Ovary (tissue), 9 donors: Measurements from ENCODE around the gene AKAP6. TPM values are rescaled to one million over a fixed set of nuclear protein-coding genes. Genes with fewer than 3 reads are reported as not detected.

Experiments used
- DNase-seq, 5 donors: peaks; one replicate each; pipeline ENCODE4 v3.0.0-alpha.2; 2019 to 2020
- H3K27ac ChIP-seq, 2 donors: fragments of 200-600 bp; one replicate each; pipeline versions ENCODE4 v1.5.1 to v1.8.0; 2019 to 2022
- H3K27me3 ChIP-seq: fragments of 200-600 bp; one replicate; pipeline ENCODE4 v1.8.0; 2022
- H3K36me3 ChIP-seq: fragments of 200-600 bp; sonication (generic); one replicate; pipeline ENCODE4 v1.5.1; 2019
- H3K4me1 ChIP-seq: one replicate; pipeline ENCODE4 v1.8.1; 2013; ENCODE audit warnings: mild to moderate bottlenecking, moderate library complexity; ENCODE audit not compliant: insufficient read depth
- H3K4me3 ChIP-seq: fragments of 200-600 bp; sonication (generic); one replicate; pipeline ENCODE4 v1.5.1; 2017
- H3K9me3 ChIP-seq, 2 donors: fragments of 200-600 bp in 1 of 2; sonication (generic) in 1 of 2; one replicate each; pipeline versions ENCODE4 v1.5.1 to v1.8.1; 2013 to 2019; ENCODE audit warnings: mild to moderate bottlenecking in 1 of 2, moderate library complexity in 1 of 2
- CTCF ChIP-seq, 3 donors: fragments of 450-650 bp in 2 of 3; fragments of 200-600 bp in 1 of 3; IDR thresholded peaks; one replicate each; pipeline versions ENCODE4 v1.5.1 to v1.8.0; 2016 to 2022; ENCODE audit warnings: antibody characterized with exemption in 3 of 3, mild to moderate bottlenecking in 1 of 3
- EP300 ChIP-seq: sonication (generic); formaldehyde crosslinking; IDR thresholded peaks from one replicate; pipeline ENCODE4 v1.6.1; 2017; ENCODE audit warnings: antibody characterized with exemption
- POLR2A ChIP-seq: fragments of 450-650 bp; IDR thresholded peaks from one replicate; pipeline ENCODE4 v1.6.1; 2017; ENCODE audit warnings: antibody characterized with exemption, mild to moderate bottlenecking, moderate library complexity
- WGBS, 3 donors: extraction: QIAGEN DNeasy Blood & Tissue Kit in 1 of 3; methylation state at CpG; one replicate each; pipeline versions ENCODE4 v1.1.5 to v1.1.7; 2013 to 2017; 5-methylcytosine and 5-hydroxymethylcytosine counted together
- intact Hi-C, 4 donors: fragments of 100-400 bp; cut with DNase I; formaldehyde crosslinking; loops; one replicate each; pipeline versions ENCODE4 v1.11.0 to v1.15.1; 2022 to 2023
- polyA plus RNA-seq, 2 donors: library from polyadenylated mRNA; stranded (reverse); fragments of 200-250 nt in 1 of 2; fragments of 350-450 nt in 1 of 2; fragmentation: Illumina TruSeq in 1 of 2; extraction: RNeasy Lipid Tissue Mini Kit (QIAGEN cat#74804) in 1 of 2; gene quantifications; one replicate each; pipeline ENCODE4 v1.2.3, GENCODE V29; 2013 to 2014
- total RNA-seq, 7 donors: library from RNA; depleted of rRNA in 2 of 7; stranded (reverse); fragments of >200 nt in 2 of 7; fragmentation: NEBNext Ultra II Directional in 3 of 7; extraction: Animal tissue kit (Norgen Biotek cat#: 25700) in 3 of 7; gene quantifications; one replicate each; pipeline versions ENCODE4 v1.1.0 to v1.2.4, GENCODE V29; 2016 to 2023
- donor health status: DM: no; HTN: no; CAD: no; lungs with moderate emphysema.
- donor health status: DM: no; HTN: no; CAD: no.
- donor health status: Bipolar disorder and iron deficiency.
- donor health status: DM: yes; HTN: yes; CAD: no.
- donor health status: DM: no; HTN: no; CAD: no.
- donor health status: DM: yes; HTN: yes; CAD: no.

AKAP6 gene
- total and polyA plus RNA-seq, 9 donors = 2.3 to 13.1 (median 6.9) TPM

- TF ChIP-seq POLR2A (no peak), CTCF (IDR thresholded peaks at IDR 0.05) (no peak), EP300 (no peak)
- Histone ChIP-seq H3K27ac (no peak overlapping the region), H3K4me3 (no peak overlapping the region), H3K36me3 (no peaks in the 10 kb centered on the region), H3K27me3 (no peaks in the 10 kb centered on the region), H3K9me3 (no peaks in the 10 kb centered on the region), H3K4me1 (no peaks in the 10 kb centered on the region)
- DNase-seq = no peak
- intact Hi-C loops = no loop called here
- 0 to 49% (median 45%) methylated on average over 1 of the region's 1 CpG for WGBS, 3 donors
These were observed 152.6 kb downstream of the AKAP6 start for GRCh38 chr14:32481707-32482106.

- TF ChIP-seq POLR2A (no peak), EP300 (no peak), CTCF (IDR thresholded peaks at IDR 0.05) (no peak)
- H3K9me3 ChIP-seq = no peaks in the 10 kb centered on the region
- H3K36me3 ChIP-seq = no peaks in the 10 kb centered on the region
- no peak for DNase-seq
- H3K4me1 ChIP-seq = no peaks in the 10 kb centered on the region
- 82 to 87% (median 83%) methylated on average over 3 of the region's 3 CpGs for WGBS, 3 donors
- no peak overlapping the region for H3K4me3 ChIP-seq
- H3K27me3 ChIP-seq = no peaks in the 10 kb centered on the region
- H3K27ac ChIP-seq = no peak overlapping the region
- intact Hi-C loops = no loop called here
These were observed 162.4 kb downstream of the AKAP6 start for GRCh38 chr14:32491416-32492016.

DNA sequence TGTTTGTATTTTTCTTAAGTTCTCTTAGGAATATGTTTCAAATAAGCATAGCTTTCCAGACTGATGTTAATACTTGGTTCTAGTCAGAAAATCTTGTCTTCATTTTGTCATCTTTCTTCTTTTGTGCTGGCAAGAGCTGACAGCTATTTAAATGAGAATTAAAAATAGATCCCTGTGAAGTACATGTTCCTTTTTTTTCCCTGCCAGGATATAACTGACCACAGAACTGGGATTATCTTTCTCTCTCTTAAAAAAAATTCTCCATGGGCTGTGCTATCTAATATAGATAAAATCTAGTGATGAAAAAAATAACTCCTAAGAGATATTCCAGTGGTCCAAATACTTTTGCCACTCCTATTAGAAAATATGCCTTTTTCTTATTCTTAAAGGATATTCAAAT, 163.4 kb downstream of the AKAP6 start:
- no peaks in the 10 kb centered on the region for H3K4me1 ChIP-seq
- H3K4me3 ChIP-seq = no peak overlapping the region
- H3K9me3 ChIP-seq = no peaks in the 10 kb centered on the region
- TF ChIP-seq EP300 (no peak), POLR2A (no peak), CTCF (IDR thresholded peaks at IDR 0.05) (no peak)
- intact Hi-C loops = no loop called here
- DNase-seq = no peak
- H3K27me3 ChIP-seq = no peaks in the 10 kb centered on the region
- H3K27ac ChIP-seq = no peak overlapping the region
- no peaks in the 10 kb centered on the region for H3K36me3 ChIP-seq

DNA sequence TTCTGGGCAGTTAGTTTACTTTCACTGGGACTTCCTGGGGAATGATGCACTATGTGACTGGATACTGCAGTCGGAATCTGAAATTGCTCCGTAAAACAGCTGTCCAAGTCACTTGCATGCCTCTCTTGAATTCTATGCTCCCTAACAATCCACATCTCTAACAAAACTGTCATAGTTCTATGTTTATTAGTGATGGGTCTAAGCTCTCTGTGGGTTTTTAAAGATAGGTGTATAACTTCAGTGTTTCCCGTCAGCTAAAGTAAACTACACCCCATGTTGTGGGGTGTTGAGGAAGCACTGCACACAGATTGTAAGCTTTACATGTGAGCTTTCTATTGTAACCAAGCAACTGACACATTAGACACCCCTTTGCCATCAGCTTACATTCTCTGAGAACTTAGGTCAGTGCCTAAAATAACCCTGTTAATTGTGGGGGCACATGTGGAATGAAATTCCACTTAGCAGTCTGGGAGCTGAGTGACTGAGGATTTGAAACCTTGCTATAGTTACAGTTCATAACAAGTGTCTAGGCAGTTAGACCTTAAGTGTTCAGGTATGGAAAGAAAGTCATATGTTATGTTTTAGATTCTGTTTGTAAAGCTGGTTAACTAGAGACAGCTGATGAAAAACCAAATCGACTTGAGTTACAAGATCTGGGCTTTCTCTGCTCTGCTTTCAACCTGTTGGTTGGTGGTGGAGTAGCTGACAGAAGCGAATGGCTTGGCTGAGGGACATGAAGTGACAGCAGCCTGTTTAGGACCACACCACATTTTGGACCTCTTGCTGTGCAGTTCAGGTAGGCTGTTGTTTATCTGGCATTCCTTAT, 165.7 kb downstream of the AKAP6 start:
- Histone ChIP-seq H3K27me3 (peaks cover 2% of the 10 kb centered on the region), H3K36me3 (no peaks in the 10 kb centered on the region), H3K4me1 (no peaks in the 10 kb centered on the region), H3K27ac (no peak overlapping the region), H3K9me3 (no peaks in the 10 kb centered on the region), H3K4me3 (no peak overlapping the region)
- no peak for TF ChIP-seq CTCF (IDR thresholded peaks at IDR 0.05)
- no peak for TF ChIP-seq EP300
- DNase-seq = no peak
- WGBS, 3 donors = 73 to 79% (median 77%) methylated on average over 5 of the region's 5 CpGs
- intact Hi-C loops = no loop called here
